Adrenal gland (tissue), 5 donors: ENCODE results near the gene FHIT.

Experiments used
- POLR2A ChIP-seq, 2 donors: fragments of 450-650 bp; IDR thresholded peaks; one replicate each; pipeline ENCODE4 v1.6.1; 2017; ENCODE audit warnings: antibody characterized with exemption in 2 of 2, mild to moderate bottlenecking in 2 of 2, moderate library complexity in 1 of 2
- TF ChIP-seq, protein P1 (sequence below), 6 experiments: fragments of 450-650 bp in 4 of 6; fragments of 200-600 bp in 2 of 6; sonication (generic) in 1 of 6; IDR thresholded peaks; 1 replicate in 5 of 6; 2 replicates in 1 of 6; pipeline versions ENCODE4 v1.5.1 to v1.8.0; 2016 to 2021; ENCODE audit warnings: antibody characterized with exemption in 6 of 6, mild to moderate bottlenecking in 2 of 6, moderate library complexity in 1 of 6
- donor health status: DM: no; HTN: no; CAD: no.

DNA sequence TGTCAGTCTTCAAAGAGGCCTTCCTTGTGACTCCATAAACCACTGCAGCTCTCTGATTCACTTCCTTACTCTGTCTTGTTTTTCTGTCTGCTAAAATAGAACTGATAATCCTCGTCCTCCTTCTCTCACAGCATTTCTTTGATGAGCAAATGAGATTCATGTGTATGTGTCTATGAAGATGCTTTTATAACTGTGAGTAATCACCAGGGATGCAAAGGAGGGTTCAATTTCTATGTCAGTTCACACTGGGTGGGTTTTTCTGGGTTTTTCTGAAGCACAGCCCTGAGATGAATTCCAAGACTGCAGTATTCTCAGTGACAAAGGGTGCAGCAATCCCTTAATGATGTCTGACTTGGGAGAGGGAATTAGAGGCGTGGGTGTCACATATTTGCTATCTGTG, 1454.8 kb downstream of the FHIT start:
- TF ChIP-seq, protein P1, sequence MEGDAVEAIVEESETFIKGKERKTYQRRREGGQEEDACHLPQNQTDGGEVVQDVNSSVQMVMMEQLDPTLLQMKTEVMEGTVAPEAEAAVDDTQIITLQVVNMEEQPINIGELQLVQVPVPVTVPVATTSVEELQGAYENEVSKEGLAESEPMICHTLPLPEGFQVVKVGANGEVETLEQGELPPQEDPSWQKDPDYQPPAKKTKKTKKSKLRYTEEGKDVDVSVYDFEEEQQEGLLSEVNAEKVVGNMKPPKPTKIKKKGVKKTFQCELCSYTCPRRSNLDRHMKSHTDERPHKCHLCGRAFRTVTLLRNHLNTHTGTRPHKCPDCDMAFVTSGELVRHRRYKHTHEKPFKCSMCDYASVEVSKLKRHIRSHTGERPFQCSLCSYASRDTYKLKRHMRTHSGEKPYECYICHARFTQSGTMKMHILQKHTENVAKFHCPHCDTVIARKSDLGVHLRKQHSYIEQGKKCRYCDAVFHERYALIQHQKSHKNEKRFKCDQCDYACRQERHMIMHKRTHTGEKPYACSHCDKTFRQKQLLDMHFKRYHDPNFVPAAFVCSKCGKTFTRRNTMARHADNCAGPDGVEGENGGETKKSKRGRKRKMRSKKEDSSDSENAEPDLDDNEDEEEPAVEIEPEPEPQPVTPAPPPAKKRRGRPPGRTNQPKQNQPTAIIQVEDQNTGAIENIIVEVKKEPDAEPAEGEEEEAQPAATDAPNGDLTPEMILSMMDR (IDR thresholded peaks at IDR 0.05), result no peak
- no peak for TF ChIP-seq POLR2A (IDR thresholded peaks at IDR 0.05)
